K562 (cell line): Measurements from ENCODE around the gene NRSN2. TPM values are rescaled to one million over a fixed set of nuclear protein-coding genes. Genes with fewer than 3 reads are reported as not detected.

Experiments used
- FOXP1 ChIP-seq: sonication (generic); formaldehyde crosslinking; IDR thresholded peaks from 2 replicates; pipeline ENCODE4 v1.8.0; 2022; ENCODE audit warnings: mild to moderate bottlenecking, missing genetic modification reagents
- NFE2 ChIP-seq: IDR thresholded peaks from 2 replicates; pipeline ENCODE4 v1.6.1; 2014; ENCODE audit warnings: antibody characterized with exemption, low read depth
- NR3C1 ChIP-seq: sonication (generic); formaldehyde crosslinking; IDR thresholded peaks from 2 replicates; pipeline ENCODE4 v1.8.1; 2022; ENCODE audit warnings: missing genetic modification reagents
- POLR2G ChIP-seq: fragments of 200-400 bp; formaldehyde crosslinking; IDR thresholded peaks from 2 replicates; pipeline ENCODE4 v1.6.1; 2017; ENCODE audit warnings: low read depth, mild to moderate bottlenecking, antibody characterized with exemption, low read length, moderate library complexity
- PPARD ChIP-seq: fragments of 250-450 bp; sonication (Bioruptor Pico); IDR thresholded peaks from 2 replicates; pipeline ENCODE4 v1.8.0; 2022; ENCODE audit warnings: inconsistent platforms, mild to moderate bottlenecking, moderate library complexity
- PTRF ChIP-seq: fragments of 450-650 bp; IDR thresholded peaks from 2 replicates; pipeline ENCODE4 v1.6.1; 2016; ENCODE audit warnings: mild to moderate bottlenecking, missing genetic modification characterization, missing compliant biosample characterization
- ZBTB7A ChIP-seq: IDR thresholded peaks from 2 replicates; pipeline ENCODE4 v1.6.1; 2011; ENCODE audit warnings: low read depth, mild to moderate bottlenecking, low read length, moderate library complexity, borderline replicate concordance; ENCODE audit not compliant: control insufficient read depth
- ZNF668 ChIP-seq: fragments of 250-450 bp; sonication (Bioruptor Pico); IDR thresholded peaks from 2 replicates; pipeline ENCODE4 v1.8.0; 2022; ENCODE audit warnings: mild to moderate bottlenecking, inconsistent platforms
- ZNF717 ChIP-seq: fragments of 250-450 bp; sonication (Bioruptor Pico); IDR thresholded peaks from 2 replicates; pipeline ENCODE4 v1.5.0; 2021
- polyA plus RNA-seq, 8 experiments: library from polyadenylated mRNA; depleted of rRNA in 4 of 8; stranded (reverse) in 5 of 8; unstranded in 3 of 8; fragments of >200 nt; fragmentation: Nextera tagmentation in 2 of 8; fragmentation: Illumina TruSeq in 1 of 8; extraction: Ambion mirVana in 2 of 8; extraction: Trizol in 1 of 8; gene quantifications; 2 replicates each; pipeline versions ENCODE4 v1.2.1 to v1.2.3, GENCODE V29; 2011 to 2014; ENCODE audit warnings: inconsistent platforms in 1 of 8, missing spikeins in 1 of 8
- total RNA-seq, 7 experiments: library from RNA; depleted of rRNA in 6 of 7; stranded (reverse); fragments of >200 nt in 6 of 7; fragmentation: Illumina TruSeq in 2 of 7; extraction: Trizol in 2 of 7; gene quantifications; 2 replicates each; pipeline versions ENCODE4 v1.2.1 to v1.2.3, GENCODE V29; 2011 to 2021; ENCODE audit warnings: low replicate concordance in 1 of 7
- TF ChIP-seq, protein P1 (sequence below): fragments of 450-650 bp; conservative IDR thresholded peaks from 2 replicates; pipeline ENCODE4 v1.6.1; 2016; ENCODE audit warnings: missing genetic modification characterization, low read depth, mild to moderate bottlenecking, missing compliant biosample characterization, moderate library complexity
- TF ChIP-seq, protein P2 (sequence below): fragments of 250-450 bp; sonication (Bioruptor Pico); IDR thresholded peaks from 2 replicates; pipeline ENCODE4 v1.4.0; 2020

Gene NRSN2
- total and polyA plus RNA-seq, 9 of the 15 experiments (the other 6 are each of a cell fraction or from before 2014, with no cell fraction given) = 7.5 to 29.7 (median 11.1) TPM

DNA sequence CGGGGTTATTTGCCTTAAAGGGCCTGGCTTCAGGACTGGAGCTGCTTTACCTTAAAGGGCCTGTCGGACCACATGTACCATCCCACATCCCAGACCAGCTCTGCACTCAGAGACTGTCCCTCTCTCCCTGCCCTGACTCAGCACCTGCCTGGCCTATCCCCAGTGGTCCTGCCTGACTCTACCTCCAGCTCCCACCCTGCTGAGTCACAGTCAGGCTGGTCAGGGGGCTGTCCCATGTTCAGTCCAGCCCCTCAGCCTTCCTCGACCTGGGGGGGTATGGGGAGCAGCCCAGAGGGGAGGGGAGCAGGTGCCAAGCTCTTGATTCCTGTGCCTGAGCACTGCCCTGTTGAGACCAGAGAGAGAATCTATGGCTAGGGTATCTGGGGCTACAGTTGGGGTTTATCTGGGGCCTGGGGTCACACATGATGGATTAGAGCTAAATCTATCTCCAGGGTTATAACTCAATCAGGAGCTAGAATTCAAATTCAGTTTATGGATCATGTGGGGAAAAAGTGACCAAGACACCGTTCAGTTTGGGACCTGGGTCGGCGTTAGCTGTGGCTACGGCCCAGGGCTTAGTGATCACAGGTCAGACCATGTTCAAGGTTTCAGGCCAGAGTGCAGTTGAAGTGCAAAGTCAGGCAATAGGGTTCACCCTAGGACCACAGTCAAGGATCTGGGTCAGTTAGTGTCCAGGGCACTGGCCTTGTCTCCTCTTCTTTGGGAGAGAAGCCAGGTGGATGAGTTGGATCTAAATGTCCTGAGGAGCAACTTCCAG lies 24.3 kb downstream of the NRSN2 start (continued):
- no peak for TF ChIP-seq PPARD (CRISPR knock-in tag)
- peak; percentile 43 for TF ChIP-seq ZNF668 (CRISPR knock-in tag)
- TF ChIP-seq ZNF717 (CRISPR knock-in tag) = no peak
- no peak for TF ChIP-seq NR3C1
- TF ChIP-seq NFE2 = peak; percentile 75; the same call in 1 of the 2 replicates
- TF ChIP-seq, protein P1, sequence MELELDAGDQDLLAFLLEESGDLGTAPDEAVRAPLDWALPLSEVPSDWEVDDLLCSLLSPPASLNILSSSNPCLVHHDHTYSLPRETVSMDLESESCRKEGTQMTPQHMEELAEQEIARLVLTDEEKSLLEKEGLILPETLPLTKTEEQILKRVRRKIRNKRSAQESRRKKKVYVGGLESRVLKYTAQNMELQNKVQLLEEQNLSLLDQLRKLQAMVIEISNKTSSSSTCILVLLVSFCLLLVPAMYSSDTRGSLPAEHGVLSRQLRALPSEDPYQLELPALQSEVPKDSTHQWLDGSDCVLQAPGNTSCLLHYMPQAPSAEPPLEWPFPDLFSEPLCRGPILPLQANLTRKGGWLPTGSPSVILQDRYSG = peak; percentile 42; the same call in 1 of the 2 replicates
- TF ChIP-seq, protein P2, sequence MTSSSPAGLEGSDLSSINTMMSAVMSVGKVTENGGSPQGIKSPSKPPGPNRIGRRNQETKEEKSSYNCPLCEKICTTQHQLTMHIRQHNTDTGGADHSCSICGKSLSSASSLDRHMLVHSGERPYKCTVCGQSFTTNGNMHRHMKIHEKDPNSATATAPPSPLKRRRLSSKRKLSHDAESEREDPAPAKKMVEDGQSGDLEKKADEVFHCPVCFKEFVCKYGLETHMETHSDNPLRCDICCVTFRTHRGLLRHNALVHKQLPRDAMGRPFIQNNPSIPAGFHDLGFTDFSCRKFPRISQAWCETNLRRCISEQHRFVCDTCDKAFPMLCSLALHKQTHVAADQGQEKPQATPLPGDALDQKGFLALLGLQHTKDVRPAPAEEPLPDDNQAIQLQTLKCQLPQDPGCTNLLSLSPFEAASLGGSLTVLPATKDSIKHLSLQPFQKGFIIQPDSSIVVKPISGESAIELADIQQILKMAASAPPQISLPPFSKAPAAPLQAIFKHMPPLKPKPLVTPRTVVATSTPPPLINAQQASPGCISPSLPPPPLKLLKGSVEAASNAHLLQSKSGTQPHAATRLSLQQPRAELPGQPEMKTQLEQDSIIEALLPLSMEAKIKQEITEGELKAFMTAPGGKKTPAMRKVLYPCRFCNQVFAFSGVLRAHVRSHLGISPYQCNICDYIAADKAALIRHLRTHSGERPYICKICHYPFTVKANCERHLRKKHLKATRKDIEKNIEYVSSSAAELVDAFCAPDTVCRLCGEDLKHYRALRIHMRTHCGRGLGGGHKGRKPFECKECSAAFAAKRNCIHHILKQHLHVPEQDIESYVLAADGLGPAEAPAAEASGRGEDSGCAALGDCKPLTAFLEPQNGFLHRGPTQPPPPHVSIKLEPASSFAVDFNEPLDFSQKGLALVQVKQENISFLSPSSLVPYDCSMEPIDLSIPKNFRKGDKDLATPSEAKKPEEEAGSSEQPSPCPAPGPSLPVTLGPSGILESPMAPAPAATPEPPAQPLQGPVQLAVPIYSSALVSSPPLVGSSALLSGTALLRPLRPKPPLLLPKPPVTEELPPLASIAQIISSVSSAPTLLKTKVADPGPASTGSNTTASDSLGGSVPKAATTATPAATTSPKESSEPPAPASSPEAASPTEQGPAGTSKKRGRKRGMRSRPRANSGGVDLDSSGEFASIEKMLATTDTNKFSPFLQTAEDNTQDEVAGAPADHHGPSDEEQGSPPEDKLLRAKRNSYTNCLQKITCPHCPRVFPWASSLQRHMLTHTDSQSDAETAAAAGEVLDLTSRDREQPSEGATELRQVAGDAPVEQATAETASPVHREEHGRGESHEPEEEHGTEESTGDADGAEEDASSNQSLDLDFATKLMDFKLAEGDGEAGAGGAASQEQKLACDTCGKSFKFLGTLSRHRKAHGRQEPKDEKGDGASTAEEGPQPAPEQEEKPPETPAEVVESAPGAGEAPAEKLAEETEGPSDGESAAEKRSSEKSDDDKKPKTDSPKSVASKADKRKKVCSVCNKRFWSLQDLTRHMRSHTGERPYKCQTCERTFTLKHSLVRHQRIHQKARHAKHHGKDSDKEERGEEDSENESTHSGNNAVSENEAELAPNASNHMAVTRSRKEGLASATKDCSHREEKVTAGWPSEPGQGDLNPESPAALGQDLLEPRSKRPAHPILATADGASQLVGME (CRISPR knock-in tag) = 0 out of 2 replicates have a peak, but pooled peaks have one; percentile 45
- TF ChIP-seq FOXP1 (CRISPR knock-in tag) = no peak
- peak; percentile 55; the same call in 1 of the 2 replicates for TF ChIP-seq PTRF
- peak; percentile 36; the same call in 1 of the 2 replicates for TF ChIP-seq ZBTB7A
- peak; percentile 60 for TF ChIP-seq POLR2G
